Endodermal cell (in vitro differentiated cells): ENCODE measurements around the gene CERKL. TPM values are rescaled to one million over a fixed set of nuclear protein-coding genes. Genes with fewer than 3 reads are reported as not detected.

Experiments used
- DNase-seq: peaks from one replicate; pipeline ENCODE4 v3.0.0-alpha.2; 2017
- H3K27ac ChIP-seq: 2 replicates; pipeline ENCODE4 v1.5.1; 2013; ENCODE audit warnings: mild to moderate bottlenecking, low read depth, low read length, moderate library complexity
- H3K27me3 ChIP-seq: 2 replicates; pipeline ENCODE4 v1.6.1; 2013; ENCODE audit warnings: mild to moderate bottlenecking, low read length, moderate library complexity; ENCODE audit not compliant: insufficient read depth, control insufficient read depth, poor library complexity, severe bottlenecking
- H3K36me3 ChIP-seq: 2 replicates; pipeline ENCODE4 v1.7.0; 2013; ENCODE audit warnings: mild to moderate bottlenecking, low read length, moderate library complexity; ENCODE audit not compliant: control insufficient read depth, insufficient read depth
- H3K4me1 ChIP-seq: one replicate; pipeline ENCODE4 v1.7.0; 2013; ENCODE audit warnings: low read length; ENCODE audit not compliant: control insufficient read depth, insufficient read depth
- H3K4me3 ChIP-seq: 2 replicates; pipeline ENCODE4 v1.5.1; 2013; ENCODE audit warnings: mild to moderate bottlenecking, low read length, moderate library complexity
- H3K9ac ChIP-seq: 2 replicates; pipeline ENCODE4 v1.6.1; 2013; ENCODE audit warnings: mild to moderate bottlenecking, low read length, moderate library complexity; ENCODE audit not compliant: poor library complexity, severe bottlenecking; ENCODE audit errors: extremely low read depth
- H3K9me3 ChIP-seq: 2 replicates; pipeline ENCODE4 v1.6.1; 2013; ENCODE audit warnings: mild to moderate bottlenecking, low read length, moderate library complexity; ENCODE audit not compliant: control insufficient read depth
- H3K27ac Mint-ChIP-seq: 2 replicates; pipeline ENCODE4 v1.8.0; 2020; ENCODE audit warnings: mixed read lengths
- H3K27me3 Mint-ChIP-seq: 2 replicates; pipeline ENCODE4 v1.8.0; 2021; ENCODE audit warnings: mild to moderate bottlenecking, mixed read lengths; ENCODE audit not compliant: insufficient read depth
- H3K36me3 Mint-ChIP-seq: 2 replicates; pipeline ENCODE4 v1.8.0; 2020; ENCODE audit warnings: low read depth, mixed read lengths
- H3K4me1 Mint-ChIP-seq: 2 replicates; pipeline ENCODE4 v1.8.0; 2020; ENCODE audit warnings: mixed read lengths
- H3K4me3 Mint-ChIP-seq: 2 replicates; pipeline ENCODE4 v1.8.0; 2020; ENCODE audit warnings: mild to moderate bottlenecking, moderate library complexity, mixed read lengths
- H3K9me3 Mint-ChIP-seq: 2 replicates; pipeline ENCODE4 v1.8.0; 2020; ENCODE audit warnings: mild to moderate bottlenecking, mixed read lengths
- WGBS, 2 experiments: methylation state at CpG; one replicate each; pipeline versions ENCODE4 v1.1.5 to v1.1.7; 2013; ENCODE audit warnings: missing lambda C conversion rate in 2 of 2, mixed read lengths in 1 of 2; ENCODE audit not compliant: insufficient coverage in 1 of 2, insufficient read length in 1 of 2; 5-methylcytosine and 5-hydroxymethylcytosine counted together
- total RNA-seq, 2 donors: library from RNA; stranded (reverse); fragmentation: NEBNext Ultra II Directional in 1 of 2; extraction: Animal tissue kit (Norgen Biotek cat#: 25700) in 1 of 2; gene quantifications; 2 replicates in 1 of 2; 3 replicates in 1 of 2; pipeline ENCODE4 v1.2.1, GENCODE V29; 2021
- TF ChIP-seq, protein P1 (sequence below): fragments of 200-600 bp; sonication (generic); conservative IDR thresholded peaks from 2 replicates; pipeline ENCODE4 v1.5.0; 2021; ENCODE audit warnings: antibody characterized with exemption, mild to moderate bottlenecking

CERKL gene
- total RNA-seq, 2 donors from 2014 or later = 0.20 to 0.31 TPM

DNA sequence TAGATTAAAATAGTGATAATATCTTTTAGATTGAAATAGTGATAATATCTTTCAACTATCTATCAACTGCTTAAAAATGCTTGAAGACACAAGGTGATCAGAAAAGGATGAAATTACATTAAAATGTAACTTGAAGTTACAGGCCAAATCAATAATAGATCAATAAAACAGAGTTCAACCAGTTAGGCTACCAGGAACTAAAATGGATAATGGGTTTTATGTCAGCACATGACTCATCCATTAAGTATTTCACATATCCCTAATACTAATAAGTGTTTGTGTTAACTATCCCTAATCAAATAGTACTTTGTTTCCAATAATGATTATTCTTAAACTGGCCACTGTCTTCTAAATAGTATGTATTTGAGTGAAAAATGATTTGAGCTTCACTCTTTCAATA lies 33.7 kb downstream of the CERKL start:
- Histone ChIP-seq H3K4me1 (no peaks in the 10 kb centered on the region), H3K27me3 (peaks cover 5% of the 10 kb centered on the region), H3K9me3 (no peaks in the 10 kb centered on the region), H3K27ac (no peak overlapping the region), H3K36me3 (no peaks in the 10 kb centered on the region), H3K9ac (no peak overlapping the region), H3K4me3 (no peak overlapping the region)
- no peaks in the 10 kb centered on the region for H3K4me1 Mint-ChIP-seq
- no peak overlapping the region for H3K4me3 Mint-ChIP-seq
- TF ChIP-seq, protein P1, sequence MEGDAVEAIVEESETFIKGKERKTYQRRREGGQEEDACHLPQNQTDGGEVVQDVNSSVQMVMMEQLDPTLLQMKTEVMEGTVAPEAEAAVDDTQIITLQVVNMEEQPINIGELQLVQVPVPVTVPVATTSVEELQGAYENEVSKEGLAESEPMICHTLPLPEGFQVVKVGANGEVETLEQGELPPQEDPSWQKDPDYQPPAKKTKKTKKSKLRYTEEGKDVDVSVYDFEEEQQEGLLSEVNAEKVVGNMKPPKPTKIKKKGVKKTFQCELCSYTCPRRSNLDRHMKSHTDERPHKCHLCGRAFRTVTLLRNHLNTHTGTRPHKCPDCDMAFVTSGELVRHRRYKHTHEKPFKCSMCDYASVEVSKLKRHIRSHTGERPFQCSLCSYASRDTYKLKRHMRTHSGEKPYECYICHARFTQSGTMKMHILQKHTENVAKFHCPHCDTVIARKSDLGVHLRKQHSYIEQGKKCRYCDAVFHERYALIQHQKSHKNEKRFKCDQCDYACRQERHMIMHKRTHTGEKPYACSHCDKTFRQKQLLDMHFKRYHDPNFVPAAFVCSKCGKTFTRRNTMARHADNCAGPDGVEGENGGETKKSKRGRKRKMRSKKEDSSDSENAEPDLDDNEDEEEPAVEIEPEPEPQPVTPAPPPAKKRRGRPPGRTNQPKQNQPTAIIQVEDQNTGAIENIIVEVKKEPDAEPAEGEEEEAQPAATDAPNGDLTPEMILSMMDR = no peak
- no peak for DNase-seq
- no peak overlapping the region for H3K27ac Mint-ChIP-seq
- H3K27me3 Mint-ChIP-seq = peaks cover 6% of the 10 kb centered on the region
- H3K9me3 Mint-ChIP-seq = no peaks in the 10 kb centered on the region
- H3K36me3 Mint-ChIP-seq = no peaks in the 10 kb centered on the region

DNA sequence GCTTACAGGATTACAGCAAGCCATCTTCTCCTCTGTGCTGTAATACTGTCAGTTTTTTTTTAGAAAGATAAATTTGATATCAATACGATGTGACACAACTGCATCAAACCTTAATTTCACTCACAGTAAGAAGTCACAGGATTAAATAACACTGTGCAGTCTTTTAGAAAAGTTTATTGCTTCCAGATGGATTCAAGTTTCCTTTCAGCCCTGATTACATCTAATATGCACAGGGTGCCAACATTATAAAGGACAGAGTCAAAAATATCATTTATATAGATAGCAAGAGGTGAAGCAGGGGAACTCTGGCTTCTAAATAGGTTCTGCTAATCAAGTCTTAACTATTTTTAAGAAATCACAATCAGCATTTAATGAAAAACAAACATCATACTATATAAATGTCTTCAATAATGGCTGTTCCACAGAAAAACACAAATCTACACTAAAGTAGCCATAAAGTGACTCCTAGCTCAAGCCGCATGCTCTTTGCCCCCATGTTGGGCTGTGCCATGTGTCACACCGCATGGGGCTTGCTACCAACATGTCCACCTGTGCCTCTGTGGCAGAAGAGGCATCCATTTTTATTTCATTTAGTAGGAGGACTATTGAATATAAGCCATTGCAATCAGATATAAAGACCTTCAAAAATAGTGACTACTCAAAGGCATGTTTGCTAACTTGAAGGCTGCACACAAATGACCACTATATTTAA lies 35.0 kb downstream of the CERKL start:
- Histone ChIP-seq H3K36me3 (no peaks in the 10 kb centered on the region), H3K9ac (no peak overlapping the region), H3K4me1 (no peaks in the 10 kb centered on the region), H3K4me3 (no peak overlapping the region), H3K27ac (no peak overlapping the region), H3K9me3 (no peaks in the 10 kb centered on the region), H3K27me3 (peaks cover 4% of the 10 kb centered on the region)
- H3K4me3 Mint-ChIP-seq = no peak overlapping the region
- H3K36me3 Mint-ChIP-seq = no peaks in the 10 kb centered on the region
- 94 to 100% methylated on average over 2 to 3 of the region's 3 CpGs for WGBS, 2 experiments
- no peaks in the 10 kb centered on the region for H3K9me3 Mint-ChIP-seq
- peaks cover under 1% of the 10 kb centered on the region for H3K27me3 Mint-ChIP-seq
- H3K4me1 Mint-ChIP-seq = no peaks in the 10 kb centered on the region
- no peak for DNase-seq
- no peak overlapping the region for H3K27ac Mint-ChIP-seq
- TF ChIP-seq, protein P1 = no peak

DNA sequence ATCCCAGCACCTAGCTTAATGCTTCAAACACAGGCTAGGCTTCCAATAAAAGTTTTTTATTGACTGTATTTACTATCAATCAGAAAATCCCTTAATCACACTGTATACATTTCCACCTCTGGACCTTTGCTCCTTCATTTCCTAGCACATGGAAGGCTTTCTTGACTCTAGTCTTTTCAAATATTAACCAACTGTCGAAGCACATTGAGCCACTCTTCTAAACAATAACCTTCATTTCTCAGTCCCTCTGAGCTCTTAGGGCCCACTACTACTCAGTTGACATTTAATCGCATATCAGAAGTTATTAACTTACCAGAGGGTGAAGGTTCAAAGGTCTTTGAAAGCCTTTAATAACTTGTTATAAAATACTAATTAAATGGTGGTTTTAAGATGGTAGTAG lies 37.4 kb downstream of the CERKL start:
- Mint-ChIP-seq H3K4me3 (no peak overlapping the region), H3K27me3 (no peaks in the 10 kb centered on the region), H3K27ac (no peak overlapping the region), H3K4me1 (no peaks in the 10 kb centered on the region), H3K9me3 (no peaks in the 10 kb centered on the region), H3K36me3 (no peaks in the 10 kb centered on the region)
- H3K4me3 ChIP-seq = no peak overlapping the region
- no peaks in the 10 kb centered on the region for H3K9me3 ChIP-seq
- no peaks in the 10 kb centered on the region for H3K36me3 ChIP-seq
- H3K4me1 ChIP-seq = no peaks in the 10 kb centered on the region
- H3K9ac ChIP-seq = no peak overlapping the region
- TF ChIP-seq, protein P1 = no peak
- no peak for DNase-seq
- H3K27ac ChIP-seq = no peak overlapping the region
- WGBS, 2 experiments = 80 to 93% methylated on average over 1 to 2 of the region's 2 CpGs
- no peaks in the 10 kb centered on the region for H3K27me3 ChIP-seq
